NCI-H460 (cell line): ENCODE measurements around the gene AP4M1. TPM values are rescaled to one million over a fixed set of nuclear protein-coding genes. Genes with fewer than 3 reads are reported as not detected.

ENCODE experiments used
- DNase-seq: peaks from one replicate; pipeline ENCODE4 v3.0.0-alpha.2; 2016; ENCODE audit warnings: low read depth; ENCODE audit errors: extremely low read depth
- total RNA-seq: library from RNA; depleted of rRNA; stranded (reverse); fragments of >200 nt; shearing (Covaris generic); gene quantifications from 2 replicates; pipeline ENCODE4 v1.2.3, GENCODE V29; 2014

Gene AP4M1
- total RNA-seq, 1 experiment from 2014 or later = 18.1 TPM

- no peak for DNase-seq
Measured at GRCh38 chr7:100082978-100083377, 18.5 kb upstream of the AP4M1 start.

GRCh38 chr7:100085515-100085914 is 15.9 kb upstream of the AP4M1 start:
- DNase-seq = no peak

- DNase-seq = no peak
Measured at GRCh38 chr7:100087055-100087750, 14.2 kb upstream of the AP4M1 start.

- DNase-seq = no peak
Measured at GRCh38 chr7:100088095-100088620, 13.3 kb upstream of the AP4M1 start.

- DNase-seq = peak; percentile 66
Measured at GRCh38 chr7:100088621-100089457, 12.6 kb upstream of the AP4M1 start, which contains the start of gene COPS6. COPS6 (plus strand) TSS chr7:100088969; CDS start chr7:100088991, 22 bp downstream.

- DNase-seq = no peak
Measured at GRCh38 chr7:100089458-100090196, 11.8 kb upstream of the AP4M1 start.

- no peak for DNase-seq
Measured at GRCh38 chr7:100090527-100091410, 10.7 kb upstream of the AP4M1 start.

GRCh38 chr7:100091411-100092181 is 9.8 kb upstream of the AP4M1 start:
- no peak for DNase-seq

GRCh38 chr7:100093054-100093453 is 8.4 kb upstream of the AP4M1 start:
- no peak for DNase-seq

- no peak for DNase-seq
Measured at GRCh38 chr7:100093498-100093897, 7.9 kb upstream of the AP4M1 start.

- DNase-seq = no peak
Measured at GRCh38 chr7:100093925-100094486, 7.4 kb upstream of the AP4M1 start.

- DNase-seq = no peak
Measured at GRCh38 chr7:100095289-100095688, 6.2 kb upstream of the AP4M1 start.

- DNase-seq = no peak
Measured at GRCh38 chr7:100095704-100096103, 5.7 kb upstream of the AP4M1 start.

- no peak for DNase-seq
Measured at GRCh38 chr7:100098913-100099312, 2.5 kb upstream of the AP4M1 start.

- DNase-seq = no peak
Measured at GRCh38 chr7:100099452-100099851, 2.0 kb upstream of the AP4M1 start.

- peak; percentile 92 for DNase-seq
Measured at GRCh38 chr7:100100420-100101015, 925 bp upstream of the AP4M1 start.

GRCh38 chr7:100102950-100103840 is 1.8 kb downstream of the AP4M1 start:
- no peak for DNase-seq
